Mucosa of gallbladder (tissue), 1 donor: ENCODE results near the gene SUMO4. TPM values are rescaled to one million over a fixed set of nuclear protein-coding genes. Genes with fewer than 3 reads are reported as not detected.

Experiments used
- total RNA-seq: library from RNA; stranded (reverse); gene quantifications from one replicate; pipeline ENCODE4 v1.2.1, GENCODE V29; 2021
- donor health status: DM: no; HTN: no; CAD: no.

SUMO4 gene
- total RNA-seq, 1 donor from 2014 or later, result 1.3 TPM

Other genes starting within 250 kb of the SUMO4 start
- 46.1 TPM for gene TAB2, start 82.5 kb upstream of the SUMO4 start, total RNA-seq
- gene ZC3H12D, start 84.8 kb downstream of the SUMO4 start, total RNA-seq, result 1.6 TPM
- 21.1 TPM for gene PPIL4, start 145.8 kb downstream of the SUMO4 start, total RNA-seq
- gene GINM1, start 166.1 kb downstream of the SUMO4 start, total RNA-seq, result 45.0 TPM
- gene KATNA1, start 248.5 kb downstream of the SUMO4 start, total RNA-seq, result 8.5 TPM